ENCODE results near the gene RAD1.

The RAD1 gene

GRCh38 chr5:34865091-34865490 is 50.2 kb downstream of the RAD1 start:
- no peak for DNase-seq (ENCODE audit: low spot score)

- DNase-seq (ENCODE audit: low spot score): no peak
Measured at GRCh38 chr5:34863946-34864345, 51.4 kb downstream of the RAD1 start.

GRCh38 chr5:34859253-34859652 is 56.1 kb downstream of the RAD1 start:
- no peak for DNase-seq (ENCODE audit: low spot score)

- no peak for DNase-seq (ENCODE audit: low spot score)
Measured at GRCh38 chr5:34858790-34859189, 56.5 kb downstream of the RAD1 start.

- no peak for DNase-seq (ENCODE audit: low spot score)
Measured at GRCh38 chr5:34857894-34858293, 57.4 kb downstream of the RAD1 start.

- DNase-seq (ENCODE audit: low spot score): no peak
Measured at GRCh38 chr5:34857161-34857560, 58.1 kb downstream of the RAD1 start.
